Keratinocyte (primary cell): Measurements from ENCODE around the gene NPHS1. TPM values are rescaled to one million over a fixed set of nuclear protein-coding genes. Genes with fewer than 3 reads are reported as not detected.

ENCODE experiments used
- DNase-seq: peaks from one replicate; pipeline ENCODE4 v3.0.0-alpha.2; 2011; ENCODE audit warnings: low read depth, missing footprints, low spot score
- FAIRE-seq: peaks from 2 replicates; lab custom pipeline; 2011; peaks lifted over from hg19 to GRCh38; lab: Jason Lieb, UNC
- H2AFZ ChIP-seq: 2 replicates; pipeline ENCODE4 v1.6.0; 2012; ENCODE audit warnings: low read length, control low read depth, inconsistent platforms; ENCODE audit not compliant: control insufficient read depth
- H3K27ac ChIP-seq: 2 replicates; pipeline ENCODE4 v1.5.1; 2011; ENCODE audit warnings: low read length; ENCODE audit not compliant: control insufficient read depth, insufficient read depth
- H3K27me3 ChIP-seq: 3 replicates; pipeline ENCODE4 v1.6.0; 2011; ENCODE audit warnings: low read length; ENCODE audit not compliant: control insufficient read depth, insufficient read depth; ENCODE audit errors: extremely low read depth
- H3K36me3 ChIP-seq, 2 experiments: 2 replicates in 1 of 2; 3 replicates in 1 of 2; pipeline ENCODE4 v1.5.1; 2011; ENCODE audit warnings: low read length in 2 of 2, mild to moderate bottlenecking in 1 of 2; ENCODE audit not compliant: control insufficient read depth in 2 of 2, insufficient read depth in 2 of 2; ENCODE audit errors: extremely low read depth in 1 of 2
- H3K4me1 ChIP-seq: 3 replicates; pipeline ENCODE4 v1.5.1; 2011; ENCODE audit warnings: low read length; ENCODE audit not compliant: control insufficient read depth, insufficient read depth; ENCODE audit errors: extremely low read depth
- H3K4me2 ChIP-seq: 3 replicates; pipeline ENCODE4 v1.6.0; 2011; ENCODE audit warnings: low read depth, low read length; ENCODE audit not compliant: control insufficient read depth, insufficient read depth; ENCODE audit errors: extremely low read depth
- H3K4me3 ChIP-seq, 3 experiments: fragments of 200-600 bp in 1 of 3; sonication (generic) in 1 of 3; 2 replicates in 2 of 3; 3 replicates in 1 of 3; pipeline ENCODE4 v1.5.1; 2011 to 2016; ENCODE audit warnings: low read length in 3 of 3, mild to moderate bottlenecking in 3 of 3, control low read depth in 2 of 3, inconsistent platforms in 1 of 3, low read depth in 1 of 3, mixed read lengths in 1 of 3, mixed run types in 1 of 3, moderate library complexity in 1 of 3; ENCODE audit not compliant: control insufficient read depth in 2 of 3, insufficient read depth in 2 of 3; ENCODE audit errors: extremely low read depth in 1 of 3
- H3K79me2 ChIP-seq: 2 replicates; pipeline ENCODE4 v1.6.0; 2012; ENCODE audit warnings: low read length; ENCODE audit not compliant: control insufficient read depth, insufficient read depth
- H3K9ac ChIP-seq: 3 replicates; pipeline ENCODE4 v1.6.0; 2011; ENCODE audit warnings: low read length; ENCODE audit not compliant: control insufficient read depth, insufficient read depth; ENCODE audit errors: extremely low read depth
- H3K9me1 ChIP-seq: 3 replicates; pipeline ENCODE4 v1.6.0; 2011; ENCODE audit warnings: low read length; ENCODE audit not compliant: control insufficient read depth, insufficient read depth; ENCODE audit errors: extremely low read depth
- H3K9me3 ChIP-seq: 2 replicates; pipeline ENCODE4 v1.5.1; 2012; ENCODE audit warnings: low read depth, low read length; ENCODE audit not compliant: control insufficient read depth
- H4K20me1 ChIP-seq: 3 replicates; pipeline ENCODE4 v1.6.0; 2011; ENCODE audit warnings: low read length; ENCODE audit not compliant: control insufficient read depth, insufficient read depth; ENCODE audit errors: extremely low read depth
- CTCF ChIP-seq, 3 experiments: IDR thresholded peaks in 1 of 3; conservative IDR thresholded peaks in 1 of 3; optimal IDR thresholded peaks in 1 of 3; 2 replicates in 2 of 3; 3 replicates in 1 of 3; pipeline versions ENCODE3 to v1.5.1; 2011; ENCODE audit warnings: low read length in 3 of 3, mild to moderate bottlenecking in 3 of 3, moderate library complexity in 2 of 3, control low read depth in 1 of 3, inconsistent platforms in 1 of 3; ENCODE audit not compliant: insufficient read depth in 2 of 3; ENCODE audit errors: extremely low read depth in 1 of 3
- EZH2 ChIP-seq: IDR thresholded peaks from one replicate; pipeline ENCODE4 v1.6.1; 2012; ENCODE audit warnings: inconsistent platforms, mild to moderate bottlenecking, low read length, moderate library complexity
- dilution Hi-C: fragments of 300-500 bp; cut with MboI; formaldehyde crosslinking; loops from one replicate; pipeline ENCODE4 v1.7.0; 2020; ENCODE audit warnings: low sequenced_read_pairs; ENCODE audit not compliant: extremely low pct_ligation_motif_present
- polyA plus RNA-seq, 5 experiments: library from polyadenylated mRNA; depleted of rRNA in 3 of 5; stranded (reverse) in 3 of 5; stranded (forward) in 1 of 5; unstranded in 1 of 5; fragments of >200 nt; gene quantifications; 1 replicate in 1 of 5; 2 replicates in 3 of 5; 3 replicates in 1 of 5; pipeline versions ENCODE4 v1.2.1 to v1.2.3, GENCODE V29; 2011 to 2012; ENCODE audit warnings: missing spikeins in 2 of 5, low read depth in 1 of 5, low replicate concordance in 1 of 5

The NPHS1 gene
- polyA plus RNA-seq, 1 donor (not counting 4 experiments of a cell fraction or from before 2014, with no cell fraction given) = not detected

- no peak for TF ChIP-seq CTCF (optimal IDR thresholded peaks at IDR 0.05 in 1 of 3, IDR thresholded peaks at IDR 0.05 in 1 of 3, conservative IDR thresholded peaks at IDR 0.05 in 1 of 3; ENCODE audit: extremely low read depth in 1 of 3, insufficient read depth in 2 of 3, low read length in 3 of 3)
- no peak for TF ChIP-seq EZH2
- no peaks in the 10 kb centered on the region for H3K9me3 ChIP-seq
- no peak within 1 kb of the TSS for H3K4me2 ChIP-seq
- H3K4me1 ChIP-seq = no peaks in the 10 kb centered on the region
- H3K27ac ChIP-seq = no peak within 1 kb of the TSS
- H2AFZ ChIP-seq = no peak within 1 kb of the TSS
- H3K9me1 ChIP-seq = no peaks in the 10 kb centered on the region
- DNase-seq (no peak), FAIRE-seq (no peak)
- H3K36me3 ChIP-seq = no peaks in the 10 kb centered on the region
- H3K9ac ChIP-seq = no peak within 1 kb of the TSS
- H3K4me3 ChIP-seq = no peak within 1 kb of the TSS
- dilution Hi-C loops = no loop called here
- no peaks in the 10 kb centered on the region for H3K79me2 ChIP-seq
- no peaks in the 10 kb centered on the region for H4K20me1 ChIP-seq
- no peaks in the 10 kb centered on the region for H3K27me3 ChIP-seq
Measured at GRCh38 chr19:35812220-35813042, 39.9 kb downstream of the NPHS1 start, which contains the start of gene PRODH2. PRODH2 (minus strand) TSS chr19:35812845; CDS start chr19:35812805, 40 bp downstream.

- TF ChIP-seq CTCF (optimal IDR thresholded peaks at IDR 0.05 in 1 of 3, IDR thresholded peaks at IDR 0.05 in 1 of 3, conservative IDR thresholded peaks at IDR 0.05 in 1 of 3; ENCODE audit: extremely low read depth in 1 of 3, insufficient read depth in 2 of 3, low read length in 3 of 3) (no peak), EZH2 (no peak)
- FAIRE-seq (no peak), DNase-seq (no peak)
- H3K9me3 ChIP-seq = no peaks in the 10 kb centered on the region
- no peaks in the 10 kb centered on the region for H3K36me3 ChIP-seq
- H3K9me1 ChIP-seq = no peaks in the 10 kb centered on the region
- no peak overlapping the region for H3K4me3 ChIP-seq
- H3K27ac ChIP-seq = no peak overlapping the region
- dilution Hi-C loops = no loop called here
- H3K4me2 ChIP-seq = no peak overlapping the region
- H3K79me2 ChIP-seq = no peaks in the 10 kb centered on the region
- H2AFZ ChIP-seq = no peak overlapping the region
- H3K4me1 ChIP-seq = no peaks in the 10 kb centered on the region
- no peaks in the 10 kb centered on the region for H4K20me1 ChIP-seq
- no peaks in the 10 kb centered on the region for H3K27me3 ChIP-seq
- H3K9ac ChIP-seq = no peak overlapping the region
Measured at GRCh38 chr19:35811317-35812219, 40.7 kb downstream of the NPHS1 start.
